ENCODE results near the gene BLVRB.

DNA sequence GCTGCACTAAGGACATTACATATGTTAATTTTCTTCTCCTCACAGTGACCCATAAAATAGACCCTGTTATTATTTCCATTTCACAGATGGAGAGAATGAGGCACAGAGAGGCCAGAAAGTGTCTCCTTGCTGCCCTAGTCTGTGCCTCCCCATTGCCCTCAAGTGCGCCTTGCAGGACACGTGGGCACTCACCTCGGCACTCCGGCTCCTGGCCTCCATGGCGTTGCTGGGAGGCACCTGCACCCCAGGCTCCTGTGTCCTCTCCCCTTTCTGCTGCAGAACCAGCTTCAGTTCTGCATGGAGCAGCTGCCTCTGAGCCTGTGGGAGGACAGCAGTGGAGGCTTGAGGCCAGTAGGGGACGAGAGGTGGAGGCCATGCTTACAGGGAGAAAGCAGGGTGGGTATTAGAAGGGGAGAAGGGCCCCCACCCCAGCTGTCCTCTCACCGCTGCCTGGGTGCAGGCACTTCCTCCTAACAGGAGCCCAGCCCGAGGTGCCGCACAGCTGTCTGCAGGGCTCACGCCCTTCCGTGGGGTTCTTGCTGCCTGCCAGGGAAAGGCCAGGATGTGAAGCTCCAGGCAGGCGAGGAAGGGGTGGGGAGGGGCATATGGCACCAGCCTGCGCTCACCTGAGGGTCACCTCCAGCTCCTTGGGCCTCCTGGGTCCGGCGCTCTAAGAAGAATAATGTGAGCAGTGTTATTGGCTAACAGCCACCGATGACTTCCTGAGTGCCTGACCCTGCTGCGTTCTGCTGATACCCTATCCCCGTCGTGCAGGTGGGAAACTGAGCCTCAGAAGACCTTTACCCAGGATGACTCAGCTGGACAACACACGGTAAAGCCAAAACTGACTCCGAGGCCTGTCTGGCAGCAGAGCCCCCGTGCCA lies 57.6 kb downstream of the BLVRB start:
- TF ChIP-seq POLR2A (IDR thresholded peaks at IDR 0.05; ENCODE audit: low read depth, low read length) (no peak), POLR2AphosphoS5 (IDR thresholded peaks at IDR 0.05; ENCODE audit: low read depth, low read length) (no peak), TAF1 (IDR thresholded peaks at IDR 0.05; ENCODE audit: low read depth, low read length) (no peak), SPI1 (IDR thresholded peaks at IDR 0.05; ENCODE audit: low read depth, low read length) (peak; percentile 19; the same call in 1 of the 2 replicates), PAX5 (IDR thresholded peaks at IDR 0.05; ENCODE audit: insufficient read depth, low read length, severe bottlenecking) (no peak)
